GM12872 (cell line): ENCODE data around the gene LRRC30.

ENCODE experiments used
- CTCF ChIP-seq: IDR thresholded peaks from 3 replicates; pipeline ENCODE4 v1.5.1; 2011; ENCODE audit warnings: low read depth, mild to moderate bottlenecking, low read length, moderate library complexity; ENCODE audit not compliant: insufficient read depth

Gene LRRC30

GRCh38 chr18:7257426-7257740 lies 26.5 kb downstream of the LRRC30 start:
- TF ChIP-seq CTCF = no peak

GRCh38 chr18:7259475-7259874 lies 28.6 kb downstream of the LRRC30 start:
- TF ChIP-seq CTCF = no peak

GRCh38 chr18:7261199-7261598 lies 30.3 kb downstream of the LRRC30 start:
- TF ChIP-seq CTCF = no peak

GRCh38 chr18:7267973-7268372 lies 37.1 kb downstream of the LRRC30 start:
- TF ChIP-seq CTCF = no peak

GRCh38 chr18:7269942-7270341 lies 39.1 kb downstream of the LRRC30 start:
- no peak for TF ChIP-seq CTCF

- no peak for TF ChIP-seq CTCF
Observed at GRCh38 chr18:7272311-7273049, 41.6 kb downstream of the LRRC30 start.

- TF ChIP-seq CTCF = no peak
Observed at GRCh38 chr18:7273301-7273921, 42.5 kb downstream of the LRRC30 start.
